Measurements from ENCODE around the gene NDUFA3. TPM values are rescaled to one million over a fixed set of nuclear protein-coding genes. Genes with fewer than 3 reads are reported as not detected.

Gene NDUFA3
- total RNA-seq, 1 donor from 2014 or later: 77.4 TPM

GRCh38 chr19:54128796-54129616 lies 26.4 kb downstream of the NDUFA3 start:
- Mint-ChIP-seq H3K9me3 (ENCODE audit: low read depth) (no peaks in the 10 kb centered on the region), H3K4me3 (ENCODE audit: unreplicated experiment) (no peak overlapping the region), H3K36me3 (ENCODE audit: low read depth) (peaks cover 14% of the 10 kb centered on the region), H3K27ac (ENCODE audit: unreplicated experiment) (no peak overlapping the region), H3K4me1 (ENCODE audit: low read depth) (no peaks in the 10 kb centered on the region), H3K27me3 (ENCODE audit: low read depth) (no peaks in the 10 kb centered on the region)
- no peak for DNase-seq (ENCODE audit: low spot score)
- TF ChIP-seq CTCF (IDR thresholded peaks at IDR 0.05): no peak

GRCh38 chr19:54129617-54129996 lies 27.0 kb downstream of the NDUFA3 start:
- Mint-ChIP-seq H3K9me3 (ENCODE audit: low read depth) (no peaks in the 10 kb centered on the region), H3K4me1 (ENCODE audit: low read depth) (no peaks in the 10 kb centered on the region), H3K27me3 (ENCODE audit: low read depth) (peaks cover 4% of the 10 kb centered on the region), H3K4me3 (ENCODE audit: unreplicated experiment) (no peak overlapping the region), H3K27ac (ENCODE audit: unreplicated experiment) (no peak overlapping the region), H3K36me3 (ENCODE audit: low read depth) (peaks cover 12% of the 10 kb centered on the region)
- TF ChIP-seq CTCF (IDR thresholded peaks at IDR 0.05): no peak
- no peak for DNase-seq (ENCODE audit: low spot score)

- H3K9me3 Mint-ChIP-seq (ENCODE audit: low read depth): no peaks in the 10 kb centered on the region
- DNase-seq (ENCODE audit: low spot score): no peak
- no peak for TF ChIP-seq CTCF (IDR thresholded peaks at IDR 0.05)
- H3K4me1 Mint-ChIP-seq (ENCODE audit: low read depth): peaks cover 12% of the 10 kb centered on the region
- H3K27me3 Mint-ChIP-seq (ENCODE audit: low read depth): peaks cover 4% of the 10 kb centered on the region
- H3K4me3 Mint-ChIP-seq (ENCODE audit: unreplicated experiment): no peak overlapping the region
- no peak overlapping the region for H3K27ac Mint-ChIP-seq (ENCODE audit: unreplicated experiment)
- H3K36me3 Mint-ChIP-seq (ENCODE audit: low read depth): peaks cover 7% of the 10 kb centered on the region
Observed at GRCh38 chr19:54133312-54133956, 30.8 kb downstream of the NDUFA3 start.

GRCh38 chr19:54133957-54134590 lies 31.4 kb downstream of the NDUFA3 start:
- Mint-ChIP-seq H3K4me3 (ENCODE audit: unreplicated experiment) (no peak overlapping the region), H3K36me3 (ENCODE audit: low read depth) (peaks cover 6% of the 10 kb centered on the region), H3K9me3 (ENCODE audit: low read depth) (no peaks in the 10 kb centered on the region), H3K27me3 (ENCODE audit: low read depth) (peaks cover 4% of the 10 kb centered on the region), H3K27ac (ENCODE audit: unreplicated experiment) (peak overlapping the region; percentile 49), H3K4me1 (ENCODE audit: low read depth) (peaks cover 19% of the 10 kb centered on the region)
- DNase-seq (ENCODE audit: low spot score): no peak
- no peak for TF ChIP-seq CTCF (IDR thresholded peaks at IDR 0.05)

- DNase-seq (ENCODE audit: low spot score): no peak
- Mint-ChIP-seq H3K27ac (ENCODE audit: unreplicated experiment) (peak overlapping the region; percentile 93), H3K36me3 (ENCODE audit: low read depth) (peaks cover 2% of the 10 kb centered on the region), H3K4me1 (ENCODE audit: low read depth) (peaks cover 37% of the 10 kb centered on the region), H3K9me3 (ENCODE audit: low read depth) (no peaks in the 10 kb centered on the region), H3K4me3 (ENCODE audit: unreplicated experiment) (peak overlapping the region; percentile 79), H3K27me3 (ENCODE audit: low read depth) (peaks cover 4% of the 10 kb centered on the region)
- TF ChIP-seq CTCF (IDR thresholded peaks at IDR 0.05): no peak
Observed at GRCh38 chr19:54136086-54136863, 33.6 kb downstream of the NDUFA3 start.

Measured in chondrocyte (in vitro differentiated cells).